GM12878 (cell line): ENCODE results near the gene PTGR3.

Experiments used
- BHLHE40 ChIP-seq, 2 experiments: fragments of 450-650 bp in 1 of 2; IDR thresholded peaks; 2 replicates each; pipeline ENCODE4 v1.6.1; 2011 to 2017; ENCODE audit warnings: low read depth in 2 of 2, borderline replicate concordance in 1 of 2, improper control_type of control experiment in 1 of 2, low read length in 1 of 2, mild to moderate bottlenecking in 1 of 2
- CTCF ChIP-seq, 3 experiments: IDR thresholded peaks in 2 of 3; conservative IDR thresholded peaks in 1 of 3; 2 replicates each; pipeline ENCODE4 v1.5.1; 2011; ENCODE audit warnings: low read depth in 3 of 3, low read length in 3 of 3, mild to moderate bottlenecking in 3 of 3, control low read depth in 2 of 3, moderate library complexity in 2 of 3, inconsistent platforms in 1 of 3, mixed read lengths in 1 of 3; ENCODE audit not compliant: control insufficient read depth in 2 of 3, insufficient read depth in 1 of 3; ENCODE audit errors: extremely low read depth in 1 of 3
- FOS ChIP-seq: IDR thresholded peaks from 3 replicates; pipeline ENCODE4 v1.6.1; 2011; ENCODE audit warnings: borderline replicate concordance; ENCODE audit not compliant: insufficient read length; ENCODE audit errors: extremely low read depth
- JUND ChIP-seq: IDR thresholded peaks from 2 replicates; pipeline ENCODE4 v1.6.1; 2012; ENCODE audit warnings: low read depth, mild to moderate bottlenecking, low read length, improper control_type of control experiment, moderate library complexity
- NBN ChIP-seq: fragments of 450-650 bp; IDR thresholded peaks from 2 replicates; pipeline ENCODE4 v1.6.1; 2016
- NFYA ChIP-seq: IDR thresholded peaks from 2 replicates; pipeline ENCODE4 v1.6.1; 2011; ENCODE audit warnings: low read depth, mild to moderate bottlenecking, low read length, improper control_type of control experiment, borderline replicate concordance
- POLR2A ChIP-seq: IDR thresholded peaks from 2 replicates; pipeline ENCODE4 v1.6.1; 2011; ENCODE audit warnings: low read depth, mild to moderate bottlenecking, low read length
- RCOR1 ChIP-seq: conservative IDR thresholded peaks from 2 replicates; pipeline ENCODE4 v1.6.1; 2012; ENCODE audit warnings: low read depth, low read length, improper control_type of control experiment
- SUZ12 ChIP-seq: fragments of 200-600 bp; sonication (generic); IDR thresholded peaks from one replicate; pipeline ENCODE4 v1.6.1; 2018; ENCODE audit warnings: antibody characterized with exemption, mild to moderate bottlenecking; ENCODE audit not compliant: unreplicated experiment
- TF ChIP-seq, protein P1 (sequence below): IDR thresholded peaks from 2 replicates; pipeline ENCODE4 v1.6.1; 2012; ENCODE audit warnings: improper control_type of control experiment, low read depth, low read length; ENCODE audit not compliant: insufficient replicate concordance
- TF ChIP-seq, protein P2 (sequence below): fragments of 450-650 bp; IDR thresholded peaks from 2 replicates; pipeline ENCODE4 v1.6.1; 2014; ENCODE audit warnings: mild to moderate bottlenecking
- TF ChIP-seq, protein P3 (sequence below): fragments of 450-650 bp; IDR thresholded peaks from 2 replicates; pipeline ENCODE4 v1.6.1; 2017; ENCODE audit warnings: mild to moderate bottlenecking, moderate library complexity
- TF ChIP-seq, protein P4 (sequence below): IDR thresholded peaks from 2 replicates; pipeline ENCODE4 v1.6.1; 2011; ENCODE audit warnings: low read depth, mild to moderate bottlenecking, low read length, moderate library complexity, borderline replicate concordance; ENCODE audit errors: extremely low read depth

DNA sequence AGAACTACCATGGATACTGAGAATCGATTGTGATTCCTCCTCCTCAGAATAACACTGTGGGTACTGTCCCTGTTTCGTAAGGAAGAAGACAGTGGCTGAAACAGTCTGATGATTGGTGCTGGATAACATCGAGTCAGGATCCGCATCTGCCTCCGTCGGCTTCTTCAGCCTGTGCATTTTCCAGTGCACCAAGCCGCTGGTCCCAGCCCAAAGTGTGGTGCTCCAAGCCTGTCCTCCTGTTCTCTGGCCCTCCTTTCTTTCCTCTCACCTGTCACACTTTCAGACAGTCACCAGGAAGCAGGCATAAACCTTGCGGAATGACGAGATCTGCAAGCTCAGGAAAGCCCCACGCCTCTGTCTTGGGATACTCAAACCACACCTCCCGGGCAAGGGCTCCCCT is 30.6 kb downstream of the PTGR3 start:
- TF ChIP-seq CTCF (IDR thresholded peaks at IDR 0.05 in 2 of 3, conservative IDR thresholded peaks at IDR 0.05 in 1 of 3; ENCODE audit: control insufficient read depth in 2 of 3, extremely low read depth in 1 of 3, insufficient read depth in 1 of 3, low read depth in 3 of 3, low read length in 3 of 3) (no peak), SUZ12 (no peak), POLR2A (no peak), FOS (no peak), NFYA (no peak), RCOR1 (no peak), NBN (no peak), JUND (no peak), BHLHE40 (IDR thresholded peaks at IDR 0.05; ENCODE audit: borderline replicate concordance in 1 of 2, low read depth in 2 of 2, low read length in 1 of 2) (no peak)
- TF ChIP-seq, protein P1, sequence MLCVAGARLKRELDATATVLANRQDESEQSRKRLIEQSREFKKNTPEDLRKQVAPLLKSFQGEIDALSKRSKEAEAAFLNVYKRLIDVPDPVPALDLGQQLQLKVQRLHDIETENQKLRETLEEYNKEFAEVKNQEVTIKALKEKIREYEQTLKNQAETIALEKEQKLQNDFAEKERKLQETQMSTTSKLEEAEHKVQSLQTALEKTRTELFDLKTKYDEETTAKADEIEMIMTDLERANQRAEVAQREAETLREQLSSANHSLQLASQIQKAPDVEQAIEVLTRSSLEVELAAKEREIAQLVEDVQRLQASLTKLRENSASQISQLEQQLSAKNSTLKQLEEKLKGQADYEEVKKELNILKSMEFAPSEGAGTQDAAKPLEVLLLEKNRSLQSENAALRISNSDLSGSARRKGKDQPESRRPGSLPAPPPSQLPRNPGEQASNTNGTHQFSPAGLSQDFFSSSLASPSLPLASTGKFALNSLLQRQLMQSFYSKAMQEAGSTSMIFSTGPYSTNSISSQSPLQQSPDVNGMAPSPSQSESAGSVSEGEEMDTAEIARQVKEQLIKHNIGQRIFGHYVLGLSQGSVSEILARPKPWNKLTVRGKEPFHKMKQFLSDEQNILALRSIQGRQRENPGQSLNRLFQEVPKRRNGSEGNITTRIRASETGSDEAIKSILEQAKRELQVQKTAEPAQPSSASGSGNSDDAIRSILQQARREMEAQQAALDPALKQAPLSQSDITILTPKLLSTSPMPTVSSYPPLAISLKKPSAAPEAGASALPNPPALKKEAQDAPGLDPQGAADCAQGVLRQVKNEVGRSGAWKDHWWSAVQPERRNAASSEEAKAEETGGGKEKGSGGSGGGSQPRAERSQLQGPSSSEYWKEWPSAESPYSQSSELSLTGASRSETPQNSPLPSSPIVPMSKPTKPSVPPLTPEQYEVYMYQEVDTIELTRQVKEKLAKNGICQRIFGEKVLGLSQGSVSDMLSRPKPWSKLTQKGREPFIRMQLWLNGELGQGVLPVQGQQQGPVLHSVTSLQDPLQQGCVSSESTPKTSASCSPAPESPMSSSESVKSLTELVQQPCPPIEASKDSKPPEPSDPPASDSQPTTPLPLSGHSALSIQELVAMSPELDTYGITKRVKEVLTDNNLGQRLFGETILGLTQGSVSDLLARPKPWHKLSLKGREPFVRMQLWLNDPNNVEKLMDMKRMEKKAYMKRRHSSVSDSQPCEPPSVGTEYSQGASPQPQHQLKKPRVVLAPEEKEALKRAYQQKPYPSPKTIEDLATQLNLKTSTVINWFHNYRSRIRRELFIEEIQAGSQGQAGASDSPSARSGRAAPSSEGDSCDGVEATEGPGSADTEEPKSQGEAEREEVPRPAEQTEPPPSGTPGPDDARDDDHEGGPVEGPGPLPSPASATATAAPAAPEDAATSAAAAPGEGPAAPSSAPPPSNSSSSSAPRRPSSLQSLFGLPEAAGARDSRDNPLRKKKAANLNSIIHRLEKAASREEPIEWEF = no peak
- TF ChIP-seq, protein P2, sequence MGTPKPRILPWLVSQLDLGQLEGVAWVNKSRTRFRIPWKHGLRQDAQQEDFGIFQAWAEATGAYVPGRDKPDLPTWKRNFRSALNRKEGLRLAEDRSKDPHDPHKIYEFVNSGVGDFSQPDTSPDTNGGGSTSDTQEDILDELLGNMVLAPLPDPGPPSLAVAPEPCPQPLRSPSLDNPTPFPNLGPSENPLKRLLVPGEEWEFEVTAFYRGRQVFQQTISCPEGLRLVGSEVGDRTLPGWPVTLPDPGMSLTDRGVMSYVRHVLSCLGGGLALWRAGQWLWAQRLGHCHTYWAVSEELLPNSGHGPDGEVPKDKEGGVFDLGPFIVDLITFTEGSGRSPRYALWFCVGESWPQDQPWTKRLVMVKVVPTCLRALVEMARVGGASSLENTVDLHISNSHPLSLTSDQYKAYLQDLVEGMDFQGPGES = no peak
- TF ChIP-seq, protein P3, sequence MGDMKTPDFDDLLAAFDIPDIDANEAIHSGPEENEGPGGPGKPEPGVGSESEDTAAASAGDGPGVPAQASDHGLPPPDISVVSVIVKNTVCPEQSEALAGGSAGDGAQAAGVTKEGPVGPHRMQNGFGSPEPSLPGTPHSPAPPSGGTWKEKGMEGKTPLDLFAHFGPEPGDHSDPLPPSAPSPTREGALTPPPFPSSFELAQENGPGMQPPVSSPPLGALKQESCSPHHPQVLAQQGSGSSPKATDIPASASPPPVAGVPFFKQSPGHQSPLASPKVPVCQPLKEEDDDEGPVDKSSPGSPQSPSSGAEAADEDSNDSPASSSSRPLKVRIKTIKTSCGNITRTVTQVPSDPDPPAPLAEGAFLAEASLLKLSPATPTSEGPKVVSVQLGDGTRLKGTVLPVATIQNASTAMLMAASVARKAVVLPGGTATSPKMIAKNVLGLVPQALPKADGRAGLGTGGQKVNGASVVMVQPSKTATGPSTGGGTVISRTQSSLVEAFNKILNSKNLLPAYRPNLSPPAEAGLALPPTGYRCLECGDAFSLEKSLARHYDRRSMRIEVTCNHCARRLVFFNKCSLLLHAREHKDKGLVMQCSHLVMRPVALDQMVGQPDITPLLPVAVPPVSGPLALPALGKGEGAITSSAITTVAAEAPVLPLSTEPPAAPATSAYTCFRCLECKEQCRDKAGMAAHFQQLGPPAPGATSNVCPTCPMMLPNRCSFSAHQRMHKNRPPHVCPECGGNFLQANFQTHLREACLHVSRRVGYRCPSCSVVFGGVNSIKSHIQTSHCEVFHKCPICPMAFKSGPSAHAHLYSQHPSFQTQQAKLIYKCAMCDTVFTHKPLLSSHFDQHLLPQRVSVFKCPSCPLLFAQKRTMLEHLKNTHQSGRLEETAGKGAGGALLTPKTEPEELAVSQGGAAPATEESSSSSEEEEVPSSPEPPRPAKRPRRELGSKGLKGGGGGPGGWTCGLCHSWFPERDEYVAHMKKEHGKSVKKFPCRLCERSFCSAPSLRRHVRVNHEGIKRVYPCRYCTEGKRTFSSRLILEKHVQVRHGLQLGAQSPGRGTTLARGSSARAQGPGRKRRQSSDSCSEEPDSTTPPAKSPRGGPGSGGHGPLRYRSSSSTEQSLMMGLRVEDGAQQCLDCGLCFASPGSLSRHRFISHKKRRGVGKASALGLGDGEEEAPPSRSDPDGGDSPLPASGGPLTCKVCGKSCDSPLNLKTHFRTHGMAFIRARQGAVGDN = no peak
- TF ChIP-seq, protein P4, sequence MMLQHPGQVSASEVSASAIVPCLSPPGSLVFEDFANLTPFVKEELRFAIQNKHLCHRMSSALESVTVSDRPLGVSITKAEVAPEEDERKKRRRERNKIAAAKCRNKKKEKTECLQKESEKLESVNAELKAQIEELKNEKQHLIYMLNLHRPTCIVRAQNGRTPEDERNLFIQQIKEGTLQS = no peak
